Retinal pigment epithelial cell (primary cell): ENCODE data around the gene HBP1.

Experiments used
- DNase-seq: peaks from one replicate; pipeline ENCODE4 v3.0.0-alpha.2; 2010; ENCODE audit warnings: low read depth
- H3K4me3 ChIP-seq: 2 replicates; pipeline ENCODE4 v1.5.1; 2011; ENCODE audit warnings: mild to moderate bottlenecking, low read length, control low read depth, moderate library complexity
- TF ChIP-seq, protein P1 (sequence below): conservative IDR thresholded peaks from 2 replicates; pipeline ENCODE4 v1.5.1; 2011; ENCODE audit warnings: low read depth, low read length, control low read depth, inconsistent platforms

The HBP1 gene

DNA sequence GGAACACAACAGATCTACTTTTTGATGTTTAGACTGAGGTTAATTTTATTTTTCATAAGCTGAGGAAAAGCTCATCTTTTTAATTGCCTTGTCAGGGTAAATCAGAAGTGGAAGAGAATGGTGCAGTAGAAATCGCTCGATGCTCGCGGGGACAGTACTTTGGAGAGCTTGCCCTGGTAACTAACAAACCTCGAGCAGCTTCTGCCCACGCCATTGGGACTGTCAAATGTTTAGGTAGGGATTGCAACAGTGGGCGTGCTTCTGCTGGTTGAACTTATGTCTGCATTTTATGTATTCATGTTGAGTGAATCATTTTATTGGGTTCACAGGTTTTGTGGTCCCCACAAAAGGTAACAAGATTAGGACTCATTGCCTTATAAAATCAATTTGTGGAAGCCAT is 11.7 kb upstream of the HBP1 start:
- TF ChIP-seq, protein P1, sequence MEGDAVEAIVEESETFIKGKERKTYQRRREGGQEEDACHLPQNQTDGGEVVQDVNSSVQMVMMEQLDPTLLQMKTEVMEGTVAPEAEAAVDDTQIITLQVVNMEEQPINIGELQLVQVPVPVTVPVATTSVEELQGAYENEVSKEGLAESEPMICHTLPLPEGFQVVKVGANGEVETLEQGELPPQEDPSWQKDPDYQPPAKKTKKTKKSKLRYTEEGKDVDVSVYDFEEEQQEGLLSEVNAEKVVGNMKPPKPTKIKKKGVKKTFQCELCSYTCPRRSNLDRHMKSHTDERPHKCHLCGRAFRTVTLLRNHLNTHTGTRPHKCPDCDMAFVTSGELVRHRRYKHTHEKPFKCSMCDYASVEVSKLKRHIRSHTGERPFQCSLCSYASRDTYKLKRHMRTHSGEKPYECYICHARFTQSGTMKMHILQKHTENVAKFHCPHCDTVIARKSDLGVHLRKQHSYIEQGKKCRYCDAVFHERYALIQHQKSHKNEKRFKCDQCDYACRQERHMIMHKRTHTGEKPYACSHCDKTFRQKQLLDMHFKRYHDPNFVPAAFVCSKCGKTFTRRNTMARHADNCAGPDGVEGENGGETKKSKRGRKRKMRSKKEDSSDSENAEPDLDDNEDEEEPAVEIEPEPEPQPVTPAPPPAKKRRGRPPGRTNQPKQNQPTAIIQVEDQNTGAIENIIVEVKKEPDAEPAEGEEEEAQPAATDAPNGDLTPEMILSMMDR, result no peak
- DNase-seq, result no peak
- H3K4me3 ChIP-seq, result no peak overlapping the region

- no peak overlapping the region for H3K4me3 ChIP-seq
- TF ChIP-seq, protein P1, result no peak
- no peak for DNase-seq
Observed at GRCh38 chr7:107158028-107158427, 10.8 kb upstream of the HBP1 start.

GRCh38 chr7:107160389-107160788 is 8.4 kb upstream of the HBP1 start:
- H3K4me3 ChIP-seq, result no peak overlapping the region
- no peak for DNase-seq
- TF ChIP-seq, protein P1, result no peak

GRCh38 chr7:107161415-107161814 is 7.4 kb upstream of the HBP1 start:
- no peak for DNase-seq

DNA sequence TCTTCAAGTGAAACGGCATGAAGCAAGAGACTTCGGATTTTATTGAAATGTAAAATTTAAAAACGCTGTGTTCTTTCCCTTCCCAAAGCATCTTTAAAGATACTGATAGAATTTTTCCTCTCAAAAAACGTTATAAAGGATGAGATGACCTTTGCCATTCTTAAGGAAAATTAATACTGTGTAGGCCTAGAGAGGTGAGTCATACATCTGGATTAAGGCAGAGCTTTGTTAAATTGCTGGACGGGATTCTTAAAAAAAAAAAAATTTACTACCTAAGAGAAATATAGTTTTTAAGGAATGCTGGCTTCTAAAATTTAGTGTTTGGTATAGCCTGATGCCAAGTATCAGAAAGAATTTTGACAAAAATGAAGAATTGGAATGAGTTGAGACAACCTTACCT is 6.3 kb upstream of the HBP1 start:
- H3K4me3 ChIP-seq, result no peak overlapping the region
- no peak for DNase-seq
- TF ChIP-seq, protein P1, result no peak

More at GRCh38 chr7:107161415-107161814, 7.4 kb upstream of the HBP1 start:
- TF ChIP-seq, protein P1, result no peak
- no peak overlapping the region for H3K4me3 ChIP-seq

DNA sequence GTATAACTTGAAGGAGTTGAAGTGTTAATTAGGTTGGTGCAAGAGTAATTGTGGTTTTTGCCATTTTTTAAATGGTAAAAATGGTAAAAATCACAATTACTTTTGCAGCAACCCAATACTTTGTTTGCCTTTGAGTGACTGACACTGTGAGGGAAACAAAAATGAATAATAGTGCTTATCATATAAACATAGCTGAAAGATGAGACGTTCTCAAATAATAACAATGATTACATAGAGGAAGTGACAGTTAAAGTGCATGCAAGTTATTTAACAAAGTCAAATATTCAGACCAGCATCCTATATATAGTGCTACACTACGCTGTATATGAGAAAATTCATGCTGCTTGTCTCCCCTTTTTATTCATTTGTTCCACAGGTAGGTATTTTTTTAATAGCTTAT is 4.7 kb upstream of the HBP1 start:
- no peak overlapping the region for H3K4me3 ChIP-seq
- DNase-seq, result no peak
- TF ChIP-seq, protein P1, result no peak

- TF ChIP-seq, protein P1, result no peak
- DNase-seq, result no peak
- H3K4me3 ChIP-seq, result no peak overlapping the region
Observed at GRCh38 chr7:107165341-107165740, 3.5 kb upstream of the HBP1 start.
